ENCODE data around the gene SPZ1. TPM values are rescaled to one million over a fixed set of nuclear protein-coding genes. Genes with fewer than 3 reads are reported as not detected.

The SPZ1 gene
- total and polyA plus RNA-seq, 10 of the 15 experiments (the other 5 are each of a cell fraction or from before 2014, with no cell fraction given) = not detected

GRCh38 chr5:80341016-80341775 lies 21.4 kb downstream of the SPZ1 start:
- ChIA-PET POLR2A (no interaction called here), SMC1A (ENCODE audit: uncharacterized antibody, unreplicated experiment) (interaction anchor here (0.6 to 1.5 kb wide), 2 partner anchors 61 to 249 kb away, joined by 3 to 5 read pairs; no protein-coding TSS in a partner anchor), RAD21 (ENCODE audit: unreplicated experiment) (interaction anchor here (0.7 kb wide), 1 partner anchor 33 kb away, joined by 3 read pairs; no protein-coding TSS in a partner anchor), CTCF (no interaction called here)
- Histone ChIP-seq H3K79me2 (ENCODE audit: control insufficient read depth, insufficient read depth, low read length) (no peaks in the 10 kb centered on the region), H3K9ac (ENCODE audit: control insufficient read depth, insufficient read depth, low read length) (no peak overlapping the region), H3K27me3 (replicated peaks in 1 of 2; ENCODE audit: control insufficient read depth in 2 of 2, insufficient read depth in 2 of 2, low read length in 1 of 2) (no peaks in the 10 kb centered on the region), H4K20me1 (ENCODE audit: control insufficient read depth, insufficient read depth) (no peaks in the 10 kb centered on the region), H3K4me3 (no peak overlapping the region), H3K27ac (ENCODE audit: control insufficient read depth, insufficient read depth) (no peak overlapping the region), H3K9me3 (replicated peaks; ENCODE audit: control insufficient read depth, insufficient read depth, low read length) (no peaks in the 10 kb centered on the region), H3K4me2 (ENCODE audit: control insufficient read depth, insufficient read depth) (no peak overlapping the region), H3K4me1 (ENCODE audit: control insufficient read depth, insufficient read depth, low read length) (no peaks in the 10 kb centered on the region), H2AFZ (ENCODE audit: control insufficient read depth, low read depth, low read length) (no peak overlapping the region), H3K36me3 (ENCODE audit: control insufficient read depth in 2 of 2, insufficient read depth in 2 of 2, low read length in 1 of 2) (no peaks in the 10 kb centered on the region)
- BruUV-seq (replicated peaks) = no TSS peak
- DNase-seq (ENCODE audit: low read depth, low spot score) = no peak
- intact Hi-C loops (cut with micrococcal nuclease; ENCODE audit: unreplicated experiment) = loop anchor here (10.0 kb wide), 1 partner anchor 334 kb away; no protein-coding TSS in a partner anchor
- no peak for ATAC-seq
- no peak for FAIRE-seq
- 28% methylated on average over 4 of the region's 4 CpGs for WGBS (ENCODE audit: insufficient coverage, insufficient replicate concordance, low lambda C conversion rate, missing lambda C conversion rate)
- in situ Hi-C loops (cut with MboI) = loop anchor here (10.0 kb wide), 1 partner anchor 334 kb away; no protein-coding TSS in a partner anchor
- TF ChIP-seq HDAC2 (IDR thresholded peaks at IDR 0.05) (no peak), TBL1XR1 (IDR thresholded peaks at IDR 0.05; ENCODE audit: low read depth, low read length) (no peak), NR2C2 (IDR thresholded peaks at IDR 0.05; ENCODE audit: borderline replicate concordance, control insufficient read depth, insufficient read length, low read depth) (no peak), ZNF592 (IDR thresholded peaks at IDR 0.05) (no peak), HDAC6 (IDR thresholded peaks at IDR 0.05; ENCODE audit: unreplicated experiment) (no peak), RAD21 (IDR thresholded peaks at IDR 0.05; ENCODE audit: insufficient read depth, low read depth, low read length) (no peak), DPF2 (IDR thresholded peaks at IDR 0.05) (no peak), RFX5 (IDR thresholded peaks at IDR 0.05; ENCODE audit: low read depth, low read length) (no peak), PKNOX1 (IDR thresholded peaks at IDR 0.05) (no peak), ZSCAN29 (IDR thresholded peaks at IDR 0.05) (no peak), NFXL1 (IDR thresholded peaks at IDR 0.05; ENCODE audit: borderline replicate concordance) (no peak), ESRRA (IDR thresholded peaks at IDR 0.05; ENCODE audit: low read length) (no peak), SRF (IDR thresholded peaks at IDR 0.05; ENCODE audit: low read depth in 2 of 2, low read length in 2 of 2) (no peak), POLR2A (IDR thresholded peaks at IDR 0.05; ENCODE audit: low read depth, low read length) (no peak), IRF4 (IDR thresholded peaks at IDR 0.05; ENCODE audit: low read depth, low read length) (no peak)
- TF ChIP-seq, protein P1, sequence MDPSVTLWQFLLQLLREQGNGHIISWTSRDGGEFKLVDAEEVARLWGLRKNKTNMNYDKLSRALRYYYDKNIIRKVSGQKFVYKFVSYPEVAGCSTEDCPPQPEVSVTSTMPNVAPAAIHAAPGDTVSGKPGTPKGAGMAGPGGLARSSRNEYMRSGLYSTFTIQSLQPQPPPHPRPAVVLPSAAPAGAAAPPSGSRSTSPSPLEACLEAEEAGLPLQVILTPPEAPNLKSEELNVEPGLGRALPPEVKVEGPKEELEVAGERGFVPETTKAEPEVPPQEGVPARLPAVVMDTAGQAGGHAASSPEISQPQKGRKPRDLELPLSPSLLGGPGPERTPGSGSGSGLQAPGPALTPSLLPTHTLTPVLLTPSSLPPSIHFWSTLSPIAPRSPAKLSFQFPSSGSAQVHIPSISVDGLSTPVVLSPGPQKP (IDR thresholded peaks at IDR 0.05; ENCODE audit: low read depth, low read length) = no peak

Measured in GM12878 (cell line).